PFSK-1 (cell line): ENCODE data around the gene CAMTA1.

Source experiments
- FOXP2 ChIP-seq: optimal IDR thresholded peaks from 2 replicates; pipeline ENCODE3; 2011; ENCODE audit warnings: borderline replicate concordance, control low read depth, inconsistent platforms; ENCODE audit not compliant: insufficient read depth; ENCODE audit errors: extremely low read length, extremely low read depth
- POLR2AphosphoS5 ChIP-seq: IDR thresholded peaks from 2 replicates; pipeline ENCODE4 v1.6.1; 2012; ENCODE audit warnings: low read depth, mild to moderate bottlenecking, control low read depth, low read length, moderate library complexity
- REST ChIP-seq, 2 experiments: IDR thresholded peaks; 2 replicates each; pipeline versions ENCODE4 v1.6.1 to v1.8.0; 2011 to 2012; ENCODE audit warnings: low read depth in 2 of 2, low read length in 2 of 2, control low read depth in 1 of 2, inconsistent platforms in 1 of 2, mild to moderate bottlenecking in 1 of 2, moderate library complexity in 1 of 2; ENCODE audit not compliant: insufficient read depth in 1 of 2
- SIN3A ChIP-seq: IDR thresholded peaks from 2 replicates; pipeline ENCODE4 v1.6.1; 2012; ENCODE audit warnings: mild to moderate bottlenecking, low read length, moderate library complexity, borderline replicate concordance; ENCODE audit not compliant: insufficient read depth
- TAF1 ChIP-seq: IDR thresholded peaks from 2 replicates; pipeline ENCODE4 v1.6.1; 2012; ENCODE audit warnings: low read length, control low read depth, borderline replicate concordance; ENCODE audit not compliant: insufficient read depth

Gene CAMTA1

GRCh38 chr1:7047866-7048265 is 262.6 kb downstream of the CAMTA1 start:
- TF ChIP-seq FOXP2 (no peak), SIN3A (no peak), TAF1 (no peak), POLR2AphosphoS5 (no peak), REST (IDR thresholded peaks at IDR 0.05; ENCODE audit: insufficient read depth in 1 of 2, low read depth in 2 of 2, low read length in 2 of 2) (no peak)

GRCh38 chr1:7048395-7048794 is 263.1 kb downstream of the CAMTA1 start:
- no peak for TF ChIP-seq SIN3A

GRCh38 chr1:7049913-7050625 is 264.8 kb downstream of the CAMTA1 start:
- TF ChIP-seq SIN3A (no peak), POLR2AphosphoS5 (no peak), FOXP2 (no peak), REST (IDR thresholded peaks at IDR 0.05; ENCODE audit: insufficient read depth in 1 of 2, low read depth in 2 of 2, low read length in 2 of 2) (no peak), TAF1 (no peak)

- TF ChIP-seq TAF1 (no peak), FOXP2 (no peak), SIN3A (no peak), POLR2AphosphoS5 (no peak), REST (IDR thresholded peaks at IDR 0.05; ENCODE audit: insufficient read depth in 1 of 2, low read depth in 2 of 2, low read length in 2 of 2) (no peak)
Measured at GRCh38 chr1:7050751-7051665, 265.8 kb downstream of the CAMTA1 start.

GRCh38 chr1:7052701-7053100 is 267.4 kb downstream of the CAMTA1 start:
- TF ChIP-seq SIN3A (no peak), FOXP2 (no peak), TAF1 (no peak), POLR2AphosphoS5 (no peak), REST (IDR thresholded peaks at IDR 0.05; ENCODE audit: insufficient read depth in 1 of 2, low read depth in 2 of 2, low read length in 2 of 2) (no peak)
